Measurements from ENCODE around the gene SH2D7.

The SH2D7 gene

GRCh38 chr15:78077053-78077870, 15.1 kb upstream of the SH2D7 start, which contains the start of gene TBC1D2B:
TSS of gene TBC1D2B (minus strand) at chr15:78077711. CDS start at chr15:78077652, 59 bp downstream.
- DNase-seq (peak; percentile 55 to 60 (median 59)), ATAC-seq (replicated peaks) (peak; percentile 84)
- Mint-ChIP-seq H3K27ac (peak within 1 kb of the TSS; percentile 94 to 100), H3K27me3 (no peaks in the 10 kb centered on the region), H3K4me1 (ENCODE audit: low read depth in 2 of 2) (peaks cover 38 to 40% of the 10 kb centered on the region in 2 donors), H3K9me3 (no peaks in the 10 kb centered on the region), H3K36me3 (ENCODE audit: insufficient read depth) (peaks cover 13% of the 10 kb centered on the region), H3K4me3 (peak within 1 kb of the TSS; percentile 94 to 100)

GRCh38 chr15:78077871-78078210, 14.5 kb upstream of the SH2D7 start:
- peak overlapping the region; percentile 84 to 100 for H3K4me3 Mint-ChIP-seq
- H3K9me3 Mint-ChIP-seq, result no peaks in the 10 kb centered on the region
- H3K36me3 Mint-ChIP-seq (ENCODE audit: insufficient read depth), result peaks cover 13% of the 10 kb centered on the region
- DNase-seq (no peak), ATAC-seq (replicated peaks) (peak; percentile 11)
- peaks cover 34% of the 10 kb centered on the region in 2 donors for H3K4me1 Mint-ChIP-seq (ENCODE audit: low read depth in 2 of 2)
- peak overlapping the region; percentile 94 to 100 for H3K27ac Mint-ChIP-seq
- no peaks in the 10 kb centered on the region for H3K27me3 Mint-ChIP-seq

GRCh38 chr15:78079298-78080087, 12.9 kb upstream of the SH2D7 start:
- ATAC-seq (replicated peaks), result no peak
- no peak for DNase-seq
- H3K36me3 Mint-ChIP-seq (ENCODE audit: insufficient read depth), result peaks cover 7% of the 10 kb centered on the region
- H3K27ac Mint-ChIP-seq, result peak overlapping the region; percentile 45 to 65
- no peaks in the 10 kb centered on the region for H3K9me3 Mint-ChIP-seq
- H3K27me3 Mint-ChIP-seq, result no peaks in the 10 kb centered on the region
- H3K4me3 Mint-ChIP-seq, result no peak overlapping the region
- peaks cover 27% of the 10 kb centered on the region in 2 donors for H3K4me1 Mint-ChIP-seq (ENCODE audit: low read depth in 2 of 2)

GRCh38 chr15:78080088-78080460, 12.3 kb upstream of the SH2D7 start:
- Mint-ChIP-seq H3K27ac (no peak overlapping the region), H3K4me3 (no peak overlapping the region), H3K9me3 (no peaks in the 10 kb centered on the region), H3K27me3 (no peaks in the 10 kb centered on the region), H3K4me1 (ENCODE audit: low read depth in 2 of 2) (peaks cover 23 to 24% of the 10 kb centered on the region in 2 donors), H3K36me3 (ENCODE audit: insufficient read depth) (peaks cover 7% of the 10 kb centered on the region)
- DNase-seq, result no peak
- no peak for ATAC-seq (replicated peaks)

- Mint-ChIP-seq H3K27me3 (no peaks in the 10 kb centered on the region), H3K9me3 (no peaks in the 10 kb centered on the region), H3K36me3 (ENCODE audit: insufficient read depth) (no peaks in the 10 kb centered on the region), H3K4me1 (ENCODE audit: low read depth in 2 of 2) (peaks cover 7 to 8% of the 10 kb centered on the region in 2 donors), H3K4me3 (no peak overlapping the region), H3K27ac (peak overlapping the region in 1 of 2 donors; percentile 8)
- no peak for DNase-seq
- ATAC-seq (replicated peaks), result no peak
Observed at GRCh38 chr15:78082106-78082742, 10.1 kb upstream of the SH2D7 start.

- Mint-ChIP-seq H3K27me3 (no peaks in the 10 kb centered on the region), H3K27ac (peak overlapping the region in 1 of 2 donors; percentile 8), H3K4me3 (no peak overlapping the region), H3K4me1 (ENCODE audit: low read depth in 2 of 2) (peaks cover 6 to 8% of the 10 kb centered on the region in 2 donors), H3K9me3 (no peaks in the 10 kb centered on the region), H3K36me3 (ENCODE audit: insufficient read depth) (no peaks in the 10 kb centered on the region)
- ATAC-seq (replicated peaks) (no peak), DNase-seq (no peak)
Observed at GRCh38 chr15:78082743-78083110, 9.6 kb upstream of the SH2D7 start.

- Mint-ChIP-seq H3K27me3 (no peaks in the 10 kb centered on the region), H3K27ac (no peak overlapping the region), H3K4me3 (no peak overlapping the region), H3K36me3 (ENCODE audit: insufficient read depth) (no peaks in the 10 kb centered on the region), H3K9me3 (no peaks in the 10 kb centered on the region), H3K4me1 (ENCODE audit: low read depth in 2 of 2) (peaks cover 2 to 5% of the 10 kb centered on the region in 2 donors)
- DNase-seq, result no peak
- ATAC-seq (replicated peaks), result no peak
Observed at GRCh38 chr15:78083186-78083585, 9.2 kb upstream of the SH2D7 start.

- Mint-ChIP-seq H3K4me3 (no peak overlapping the region), H3K27me3 (no peaks in the 10 kb centered on the region), H3K36me3 (ENCODE audit: insufficient read depth) (no peaks in the 10 kb centered on the region), H3K4me1 (ENCODE audit: low read depth in 2 of 2) (peaks cover 0 to 3% of the 10 kb centered on the region in 2 donors), H3K9me3 (no peaks in the 10 kb centered on the region), H3K27ac (no peak overlapping the region)
- no peak for ATAC-seq (replicated peaks)
- no peak for DNase-seq
Observed at GRCh38 chr15:78083687-78084448, 8.5 kb upstream of the SH2D7 start.

- Mint-ChIP-seq H3K27ac (no peak overlapping the region), H3K36me3 (ENCODE audit: insufficient read depth) (no peaks in the 10 kb centered on the region), H3K4me3 (no peak overlapping the region), H3K4me1 (ENCODE audit: low read depth in 2 of 2) (peaks cover 0 to 3% of the 10 kb centered on the region in 2 donors), H3K27me3 (no peaks in the 10 kb centered on the region), H3K9me3 (no peaks in the 10 kb centered on the region)
- ATAC-seq (replicated peaks) (no peak), DNase-seq (no peak)
Observed at GRCh38 chr15:78084449-78084750, 8.0 kb upstream of the SH2D7 start.

- H3K36me3 Mint-ChIP-seq (ENCODE audit: insufficient read depth), result no peaks in the 10 kb centered on the region
- no peak overlapping the region for H3K4me3 Mint-ChIP-seq
- ATAC-seq (replicated peaks), result no peak
- H3K9me3 Mint-ChIP-seq, result no peaks in the 10 kb centered on the region
- no peak for DNase-seq
- no peaks in the 10 kb centered on the region for H3K27me3 Mint-ChIP-seq
- H3K4me1 Mint-ChIP-seq (ENCODE audit: low read depth in 2 of 2), result peaks cover 0 to 2% of the 10 kb centered on the region in 2 donors
- H3K27ac Mint-ChIP-seq, result no peak overlapping the region
Observed at GRCh38 chr15:78085928-78086327, 6.4 kb upstream of the SH2D7 start.

GRCh38 chr15:78087951-78088772, 4.2 kb upstream of the SH2D7 start:
- no peak for DNase-seq
- no peak for ATAC-seq (replicated peaks)
- Mint-ChIP-seq H3K27ac (no peak overlapping the region), H3K27me3 (no peaks in the 10 kb centered on the region), H3K4me3 (no peak overlapping the region), H3K9me3 (no peaks in the 10 kb centered on the region), H3K36me3 (ENCODE audit: insufficient read depth) (no peaks in the 10 kb centered on the region), H3K4me1 (ENCODE audit: low read depth in 2 of 2) (peaks cover 0 to 4% of the 10 kb centered on the region in 2 donors)

- no peaks in the 10 kb centered on the region for H3K9me3 Mint-ChIP-seq
- no peak overlapping the region for H3K27ac Mint-ChIP-seq
- no peak overlapping the region for H3K4me3 Mint-ChIP-seq
- peaks cover 0 to 4% of the 10 kb centered on the region in 2 donors for H3K4me1 Mint-ChIP-seq (ENCODE audit: low read depth in 2 of 2)
- DNase-seq, result no peak
- ATAC-seq (replicated peaks), result no peak
- H3K27me3 Mint-ChIP-seq, result no peaks in the 10 kb centered on the region
- H3K36me3 Mint-ChIP-seq (ENCODE audit: insufficient read depth), result no peaks in the 10 kb centered on the region
Observed at GRCh38 chr15:78088773-78089080, 3.6 kb upstream of the SH2D7 start.

All from effector memory CD8-positive, alpha-beta T cell (primary cell).